ENCODE data around the gene KRT84.
"Not testable (repeated sequence)": the region's sequence is repeated elsewhere in the genome, so short reads cannot be mapped to it uniquely, and the experiment has no call there.

The KRT84 gene

GRCh38 chr12:52360106-52360662, 25.3 kb downstream of the KRT84 start:
- DNase-seq (ENCODE audit: low spot score) = no peak

- no peak for DNase-seq (ENCODE audit: low spot score)
These were observed 25.8 kb downstream of the KRT84 start for GRCh38 chr12:52359621-52360061.

- no peak for DNase-seq (ENCODE audit: low spot score)
These were observed 26.7 kb downstream of the KRT84 start for GRCh38 chr12:52358575-52359350.

- no peak for DNase-seq (ENCODE audit: low spot score)
These were observed 28.5 kb downstream of the KRT84 start for GRCh38 chr12:52356762-52357580.

- no peak for DNase-seq (ENCODE audit: low spot score)
These were observed 29.3 kb downstream of the KRT84 start for GRCh38 chr12:52356031-52356761.

- DNase-seq (ENCODE audit: low spot score) = no peak
These were observed 30.3 kb downstream of the KRT84 start for GRCh38 chr12:52355176-52355575.

GRCh38 chr12:52354200-52354599, 31.3 kb downstream of the KRT84 start:
- DNase-seq (ENCODE audit: low spot score) = no peak

- no peak for DNase-seq (ENCODE audit: low spot score)
These were observed 31.7 kb downstream of the KRT84 start for GRCh38 chr12:52353766-52354165.

GRCh38 chr12:52352951-52353350, 32.5 kb downstream of the KRT84 start:
- DNase-seq (ENCODE audit: low spot score) = no peak

GRCh38 chr12:52351196-52352059, 34.0 kb downstream of the KRT84 start:
- peak; percentile 43 for DNase-seq (ENCODE audit: low spot score)

- no peak for DNase-seq (ENCODE audit: low spot score)
These were observed 34.7 kb downstream of the KRT84 start for GRCh38 chr12:52350786-52351185.

- no peak for DNase-seq (ENCODE audit: low spot score)
These were observed 35.3 kb downstream of the KRT84 start for GRCh38 chr12:52350021-52350620.

GRCh38 chr12:52349196-52349595, 36.3 kb downstream of the KRT84 start:
- DNase-seq (ENCODE audit: low spot score) = no peak

GRCh38 chr12:52347551-52348510, 37.6 kb downstream of the KRT84 start:
- no peak for DNase-seq (ENCODE audit: low spot score)

- DNase-seq (ENCODE audit: low spot score) = no peak
These were observed 38.4 kb downstream of the KRT84 start for GRCh38 chr12:52347016-52347415.

- peak; percentile 27 for DNase-seq (ENCODE audit: low spot score)
These were observed 38.9 kb downstream of the KRT84 start for GRCh38 chr12:52346593-52346992.

GRCh38 chr12:52345041-52345440, 40.4 kb downstream of the KRT84 start:
- DNase-seq (ENCODE audit: low spot score) = not testable (repeated sequence)

GRCh38 chr12:52344111-52344510, 41.3 kb downstream of the KRT84 start:
- DNase-seq (ENCODE audit: low spot score) = no peak

- no peak for DNase-seq (ENCODE audit: low spot score)
These were observed 41.9 kb downstream of the KRT84 start for GRCh38 chr12:52343550-52343949.

All from pons (tissue), 1 donor.